Measurements from ENCODE around the gene ELP2.

The ELP2 gene

DNA sequence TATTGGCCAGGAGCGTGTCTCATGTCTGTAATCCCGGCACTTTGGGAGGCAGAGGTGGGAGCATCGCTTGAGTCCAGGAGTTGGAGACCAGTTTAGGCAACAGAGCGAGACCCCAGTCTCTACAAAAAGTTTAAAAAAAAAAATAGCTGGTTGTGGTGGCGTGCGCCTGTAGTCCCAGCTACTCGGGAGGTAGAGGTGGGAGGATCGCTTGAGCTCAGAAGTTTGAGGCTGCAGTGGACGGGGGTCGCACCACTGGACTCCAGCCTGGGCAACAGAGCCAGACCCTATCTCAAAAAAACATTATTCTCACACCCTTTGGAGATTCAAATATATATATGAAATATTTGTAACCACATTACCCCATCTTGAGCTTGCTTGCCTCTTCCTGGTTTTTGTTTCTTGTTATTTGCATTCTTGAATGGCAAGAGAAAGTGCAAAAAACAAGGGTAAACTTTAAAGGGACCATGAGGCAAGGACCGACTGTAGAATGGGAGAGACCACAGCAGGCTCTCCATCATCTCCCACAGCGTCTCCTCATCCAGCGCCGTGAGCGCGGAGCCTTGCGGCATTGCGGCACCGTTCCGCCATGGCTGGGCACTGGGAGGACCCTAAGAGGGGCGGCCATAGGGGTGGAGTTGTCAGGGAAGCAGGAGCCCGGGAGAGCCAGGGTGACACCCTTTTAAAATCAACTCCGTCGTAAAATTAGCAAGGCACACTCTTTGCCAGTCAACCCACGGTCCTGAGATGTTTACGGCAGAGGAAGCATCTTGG lies 1.4 kb downstream of the ELP2 start:
- Histone ChIP-seq H3K4me3 (ENCODE audit: low read depth, low read length) (no peak overlapping the region), H3K36me3 (peaks cover 19% of the 10 kb centered on the region), H3K9me3 (ENCODE audit: severe bottlenecking) (no peaks in the 10 kb centered on the region), H3K27ac (no peak overlapping the region), H3K27me3 (ENCODE audit: insufficient read depth, low read depth, severe bottlenecking) (no peaks in the 10 kb centered on the region)
- TF ChIP-seq, protein P1, sequence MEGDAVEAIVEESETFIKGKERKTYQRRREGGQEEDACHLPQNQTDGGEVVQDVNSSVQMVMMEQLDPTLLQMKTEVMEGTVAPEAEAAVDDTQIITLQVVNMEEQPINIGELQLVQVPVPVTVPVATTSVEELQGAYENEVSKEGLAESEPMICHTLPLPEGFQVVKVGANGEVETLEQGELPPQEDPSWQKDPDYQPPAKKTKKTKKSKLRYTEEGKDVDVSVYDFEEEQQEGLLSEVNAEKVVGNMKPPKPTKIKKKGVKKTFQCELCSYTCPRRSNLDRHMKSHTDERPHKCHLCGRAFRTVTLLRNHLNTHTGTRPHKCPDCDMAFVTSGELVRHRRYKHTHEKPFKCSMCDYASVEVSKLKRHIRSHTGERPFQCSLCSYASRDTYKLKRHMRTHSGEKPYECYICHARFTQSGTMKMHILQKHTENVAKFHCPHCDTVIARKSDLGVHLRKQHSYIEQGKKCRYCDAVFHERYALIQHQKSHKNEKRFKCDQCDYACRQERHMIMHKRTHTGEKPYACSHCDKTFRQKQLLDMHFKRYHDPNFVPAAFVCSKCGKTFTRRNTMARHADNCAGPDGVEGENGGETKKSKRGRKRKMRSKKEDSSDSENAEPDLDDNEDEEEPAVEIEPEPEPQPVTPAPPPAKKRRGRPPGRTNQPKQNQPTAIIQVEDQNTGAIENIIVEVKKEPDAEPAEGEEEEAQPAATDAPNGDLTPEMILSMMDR (IDR thresholded peaks at IDR 0.05; ENCODE audit: low read depth, low read length) = no peak
- no peak for DNase-seq

DNA sequence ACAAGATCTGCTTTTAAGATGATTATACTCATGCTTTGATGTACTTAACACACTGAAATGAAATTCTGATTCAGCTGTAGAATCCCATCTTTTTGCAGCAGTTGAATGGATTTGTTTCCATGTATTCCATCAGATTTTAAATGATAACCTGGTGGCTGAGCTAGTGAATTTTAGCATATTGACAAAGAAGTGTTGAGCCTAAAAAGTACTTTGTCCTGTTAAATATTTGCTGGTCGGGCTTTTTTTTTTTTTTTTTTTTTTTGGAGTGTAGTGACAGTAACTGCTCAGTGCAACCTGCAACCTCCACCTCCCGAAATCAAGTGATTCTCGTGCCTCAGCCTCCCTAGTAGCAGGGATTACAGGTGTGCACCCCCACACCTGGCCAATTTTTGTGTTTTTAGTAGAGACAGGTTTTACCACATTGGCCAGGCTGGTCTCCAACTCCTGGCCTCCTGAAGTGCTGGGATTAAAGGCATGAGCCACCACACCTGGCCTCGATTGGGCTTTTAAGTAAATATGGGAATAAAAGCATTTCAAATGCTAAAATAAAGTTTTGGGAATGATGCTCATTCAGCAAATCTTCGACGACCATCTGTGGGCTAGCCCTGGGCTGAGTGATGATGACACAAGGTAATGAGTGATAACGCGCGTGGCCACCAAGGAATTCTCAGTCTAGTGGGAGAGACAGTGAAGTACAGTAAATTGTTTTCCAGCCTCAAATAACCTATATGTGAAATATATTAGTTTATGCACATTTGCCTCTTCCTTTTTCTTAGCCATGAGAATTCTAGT lies 2.2 kb downstream of the ELP2 start:
- no peak overlapping the region for H3K4me3 ChIP-seq (ENCODE audit: low read depth, low read length)
- peaks cover 15% of the 10 kb centered on the region for H3K36me3 ChIP-seq
- no peak for DNase-seq
- no peak overlapping the region for H3K27ac ChIP-seq
- no peaks in the 10 kb centered on the region for H3K27me3 ChIP-seq (ENCODE audit: insufficient read depth, low read depth, severe bottlenecking)
- TF ChIP-seq, protein P1 (IDR thresholded peaks at IDR 0.05; ENCODE audit: low read depth, low read length) = no peak
- H3K9me3 ChIP-seq (ENCODE audit: severe bottlenecking) = no peaks in the 10 kb centered on the region

DNA sequence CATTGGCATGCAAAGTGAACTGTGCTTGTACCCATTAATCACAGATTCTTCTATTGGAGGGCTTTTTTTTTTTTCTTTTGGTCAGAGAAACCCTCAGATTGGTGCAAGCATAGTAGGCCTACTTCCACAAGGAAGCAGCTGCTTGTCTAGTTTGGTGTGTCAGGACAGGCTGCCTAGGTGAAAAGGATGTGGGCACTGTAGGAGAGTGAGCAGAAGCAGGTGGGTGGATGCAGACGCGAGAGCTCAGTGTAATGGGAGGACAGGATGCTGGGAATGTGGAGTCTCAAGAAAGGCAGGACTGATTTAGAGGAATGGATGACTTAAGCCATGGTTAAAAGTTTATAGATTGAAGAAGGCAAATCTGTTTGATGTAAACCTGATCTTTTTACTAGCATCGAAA lies 3.1 kb downstream of the ELP2 start:
- peaks cover 17% of the 10 kb centered on the region for H3K36me3 ChIP-seq
- H3K9me3 ChIP-seq (ENCODE audit: severe bottlenecking) = no peaks in the 10 kb centered on the region
- H3K4me3 ChIP-seq (ENCODE audit: low read depth, low read length) = no peak overlapping the region
- TF ChIP-seq, protein P1 (IDR thresholded peaks at IDR 0.05; ENCODE audit: low read depth, low read length) = no peak
- H3K27ac ChIP-seq = no peak overlapping the region
- H3K27me3 ChIP-seq (ENCODE audit: insufficient read depth, low read depth, severe bottlenecking) = no peaks in the 10 kb centered on the region
- no peak for DNase-seq

DNA sequence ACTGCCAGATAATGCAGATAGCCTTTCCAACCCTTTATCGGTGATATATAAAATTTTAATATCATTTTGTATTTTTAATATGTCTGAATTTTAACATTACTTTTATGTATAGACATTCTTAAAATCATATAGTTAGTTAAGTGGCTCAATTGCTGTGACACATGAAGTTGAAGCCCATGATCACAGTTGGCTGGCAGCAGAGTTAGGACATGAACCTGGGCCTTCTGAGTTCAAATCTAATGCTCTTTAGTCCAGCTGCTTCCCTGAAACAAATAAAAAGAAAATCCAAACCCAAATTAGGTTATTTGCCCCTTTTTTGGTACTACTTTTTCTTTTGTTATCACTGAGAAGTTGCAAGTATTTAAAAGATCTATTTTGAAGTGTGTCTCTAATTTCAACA lies 5.6 kb downstream of the ELP2 start:
- peaks cover 37% of the 10 kb centered on the region for H3K36me3 ChIP-seq
- TF ChIP-seq, protein P1 (IDR thresholded peaks at IDR 0.05; ENCODE audit: low read depth, low read length) = no peak
- H3K27ac ChIP-seq = no peak overlapping the region
- H3K27me3 ChIP-seq (ENCODE audit: insufficient read depth, low read depth, severe bottlenecking) = no peaks in the 10 kb centered on the region
- H3K9me3 ChIP-seq (ENCODE audit: severe bottlenecking) = no peaks in the 10 kb centered on the region
- no peak overlapping the region for H3K4me3 ChIP-seq (ENCODE audit: low read depth, low read length)
- no peak for DNase-seq

DNA sequence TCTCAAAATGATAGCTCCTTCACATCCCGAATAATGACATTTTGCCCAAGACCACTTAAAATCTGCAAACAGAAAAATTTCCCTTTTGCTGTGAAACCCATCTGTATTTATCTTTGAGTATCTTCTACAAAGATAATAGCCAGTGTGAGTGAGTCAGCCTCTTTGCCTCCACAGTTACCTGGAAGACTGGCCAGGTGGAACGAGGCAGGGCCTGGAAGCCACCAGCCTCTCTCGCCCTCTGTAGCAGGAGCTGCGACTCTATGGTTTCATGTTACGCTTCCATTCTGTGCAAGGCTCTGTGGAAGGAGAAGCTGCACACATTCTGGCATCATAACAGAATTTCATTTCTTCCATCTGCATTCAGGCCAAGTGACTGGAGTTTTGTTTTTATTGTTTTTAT lies 9.5 kb downstream of the ELP2 start:
- H3K4me3 ChIP-seq (ENCODE audit: low read depth, low read length) = no peak overlapping the region
- no peaks in the 10 kb centered on the region for H3K27me3 ChIP-seq (ENCODE audit: insufficient read depth, low read depth, severe bottlenecking)
- TF ChIP-seq, protein P1 (IDR thresholded peaks at IDR 0.05; ENCODE audit: low read depth, low read length) = no peak
- no peaks in the 10 kb centered on the region for H3K9me3 ChIP-seq (ENCODE audit: severe bottlenecking)
- peaks cover 67% of the 10 kb centered on the region for H3K36me3 ChIP-seq
- no peak overlapping the region for H3K27ac ChIP-seq
- no peak for DNase-seq

All from WERI-Rb-1 (cell line).